Endothelial cell of umbilical vein (primary cell): ENCODE measurements around the gene ZNF652. TPM values are rescaled to one million over a fixed set of nuclear protein-coding genes. Genes with fewer than 3 reads are reported as not detected.

Source experiments
- BruUV-seq: library from RNA; stranded (reverse); fragments of 400-500 nt; replicated peaks from 2 replicates; lab custom pipeline; 2021; lab: Mats Ljungman, UMichigan
- CTCF ChIA-PET: fragments of 300-600, 350-600 bp; sonication (Branson Sonifier 250); formaldehyde crosslinking; loops from one replicate; lab custom pipeline; 2021; ENCODE audit warnings: antibody characterized with exemption, inconsistent platforms; lab: Charles Lee
- POLR2A ChIA-PET: fragments of 300-600, 350-600 bp; sonication (Branson Sonifier 250); formaldehyde crosslinking; loops from one replicate; lab custom pipeline; 2021; ENCODE audit warnings: antibody characterized with exemption, inconsistent platforms; lab: Charles Lee
- DNase-seq: peaks from one replicate; pipeline ENCODE4 v3.0.0-alpha.2; 2011; ENCODE audit warnings: low read depth, low spot score
- FAIRE-seq: peaks from 2 replicates; lab custom pipeline; 2011; peaks lifted over from hg19 to GRCh38; lab: Jason Lieb, UNC
- H2AFZ ChIP-seq: 2 replicates; pipeline ENCODE4 v1.6.0; 2012; ENCODE audit warnings: low read depth, low read length, control low read depth, inconsistent platforms
- H3K27ac ChIP-seq: 2 replicates; pipeline ENCODE4 v1.5.1; 2011; ENCODE audit warnings: low read depth, mild to moderate bottlenecking, control low read depth, low read length, moderate library complexity; ENCODE audit not compliant: insufficient read depth
- H3K27me3 ChIP-seq, 2 experiments: 2 replicates each; pipeline versions ENCODE4 v1.6.0 to v1.6.1; 2011; ENCODE audit warnings: low read length in 2 of 2, mixed read lengths in 1 of 2; ENCODE audit not compliant: control insufficient read depth in 2 of 2, insufficient read depth in 2 of 2
- H3K36me3 ChIP-seq, 2 experiments: 2 replicates in 1 of 2; 3 replicates in 1 of 2; pipeline ENCODE4 v1.5.1; 2011; ENCODE audit warnings: low read length in 2 of 2, mild to moderate bottlenecking in 1 of 2, moderate library complexity in 1 of 2; ENCODE audit not compliant: control insufficient read depth in 2 of 2, insufficient read depth in 2 of 2; ENCODE audit errors: extremely low read depth in 1 of 2
- H3K4me1 ChIP-seq: 3 replicates; pipeline ENCODE4 v1.5.1; 2011; ENCODE audit warnings: mild to moderate bottlenecking, low read length; ENCODE audit not compliant: control insufficient read depth, insufficient read depth; ENCODE audit errors: extremely low read depth
- H3K4me2 ChIP-seq: 2 replicates; pipeline ENCODE4 v1.6.1; 2011; ENCODE audit warnings: low read length, control low read depth, mixed read lengths; ENCODE audit not compliant: insufficient read depth
- H3K4me3 ChIP-seq, 3 experiments: fragments of 200-600 bp in 1 of 3; sonication (generic), shearing (Covaris generic) in 1 of 3; replicated peaks in 1 of 3; 2 replicates each; pipeline ENCODE4 v1.5.1; 2011 to 2016; ENCODE audit warnings: control low read depth in 3 of 3, low read length in 3 of 3, mild to moderate bottlenecking in 2 of 3, inconsistent platforms in 1 of 3, low read depth in 1 of 3, moderate library complexity in 1 of 3; ENCODE audit not compliant: insufficient read depth in 1 of 3
- H3K79me2 ChIP-seq: 2 replicates; pipeline ENCODE4 v1.6.0; 2012; ENCODE audit warnings: low read length, inconsistent platforms; ENCODE audit not compliant: control insufficient read depth, insufficient read depth
- H3K9ac ChIP-seq: replicated peaks from 2 replicates; pipeline ENCODE3; 2011; ENCODE audit warnings: low read length, control low read depth; ENCODE audit not compliant: insufficient read depth; ENCODE audit errors: extremely low read depth
- H3K9me1 ChIP-seq: replicated peaks from 3 replicates; pipeline ENCODE4 v1.6.0; 2011; ENCODE audit warnings: mild to moderate bottlenecking, low read length; ENCODE audit not compliant: control insufficient read depth, insufficient read depth; ENCODE audit errors: extremely low read depth
- H3K9me3 ChIP-seq: replicated peaks from 2 replicates; pipeline ENCODE4 v1.5.1; 2012; ENCODE audit warnings: low read length, inconsistent platforms; ENCODE audit not compliant: control insufficient read depth, insufficient read depth
- H4K20me1 ChIP-seq: replicated peaks from 2 replicates; pipeline ENCODE3; 2011; ENCODE audit warnings: mild to moderate bottlenecking, low read length; ENCODE audit not compliant: control insufficient read depth, insufficient read depth; ENCODE audit errors: extremely low read depth
- CTCF ChIP-seq, 2 donors: IDR thresholded peaks; 1 replicate in 1 of 2; 2 replicates in 1 of 2; pipeline ENCODE4 v1.5.1; 2011; ENCODE audit warnings: low read length in 2 of 2, mild to moderate bottlenecking in 2 of 2, moderate library complexity in 2 of 2, control low read depth in 1 of 2, inconsistent platforms in 1 of 2, low read depth in 1 of 2; ENCODE audit not compliant: insufficient read depth in 1 of 2; ENCODE audit errors: extremely low read depth in 1 of 2
- EZH2 ChIP-seq: IDR thresholded peaks from 2 replicates; pipeline ENCODE4 v1.6.1; 2012; ENCODE audit warnings: borderline replicate concordance, low read depth, mild to moderate bottlenecking, moderate library complexity, low read length, inconsistent platforms; ENCODE audit not compliant: severe bottlenecking
- FOS ChIP-seq: IDR thresholded peaks from 2 replicates; pipeline ENCODE4 v1.6.1; 2011; ENCODE audit warnings: mild to moderate bottlenecking, low read length, moderate library complexity, borderline replicate concordance; ENCODE audit not compliant: insufficient read depth
- GATA2 ChIP-seq: IDR thresholded peaks from 2 replicates; pipeline ENCODE4 v1.7.0; 2011; ENCODE audit warnings: low read depth, mild to moderate bottlenecking, moderate library complexity, mixed read lengths, low read length; ENCODE audit not compliant: insufficient read length, insufficient read depth
- JUN ChIP-seq: IDR thresholded peaks from 2 replicates; pipeline ENCODE4 v1.6.1; 2011; ENCODE audit warnings: borderline replicate concordance, low read depth; ENCODE audit not compliant: insufficient read length, insufficient read depth
- MAX ChIP-seq: IDR thresholded peaks from 2 replicates; pipeline ENCODE4 v1.6.1; 2011; ENCODE audit not compliant: insufficient read depth, insufficient read length
- MYC ChIP-seq: IDR thresholded peaks from one replicate; pipeline ENCODE4 v1.6.1; 2011; ENCODE audit warnings: mild to moderate bottlenecking, low read depth, low read length
- POLR2A ChIP-seq: IDR thresholded peaks from 2 replicates; pipeline ENCODE4 v1.6.1; 2012; ENCODE audit warnings: low read depth, mild to moderate bottlenecking, control low read depth, low read length
- POLR2AphosphoS5 ChIP-seq: IDR thresholded peaks from 2 replicates; pipeline ENCODE4 v1.6.1; 2012; ENCODE audit warnings: low read depth, mild to moderate bottlenecking, control low read depth, low read length, moderate library complexity; ENCODE audit not compliant: insufficient read depth
- dilution Hi-C: fragments of 300-500 bp; cut with MboI; formaldehyde crosslinking; loops from one replicate; pipeline ENCODE4 v1.15.0; 2019; ENCODE audit warnings: low sequenced_read_pairs; ENCODE audit not compliant: extremely low pct_ligation_motif_present
- intact Hi-C: fragments of 100-400 bp; cut with micrococcal nuclease; formaldehyde crosslinking; loops from one replicate; pipeline ENCODE4 v1.10.0; 2022
- polyA plus RNA-seq, 4 experiments: library from polyadenylated mRNA; depleted of rRNA in 3 of 4; stranded (reverse) in 3 of 4; unstranded in 1 of 4; fragments of >200 nt; gene quantifications; 2 replicates each; pipeline versions ENCODE4 v1.2.1 to v1.2.3, GENCODE V29; 2011 to 2012; ENCODE audit warnings: missing spikeins in 1 of 4
- total RNA-seq: library from RNA; stranded (reverse); gene quantifications from 2 replicates; pipeline ENCODE4 v1.2.3, GENCODE V29; 2021

ZNF652 gene
- total and polyA plus RNA-seq, 2 donors (not counting 3 experiments of a cell fraction or from before 2014, with no cell fraction given), result 6.1 to 18.6 TPM

DNA sequence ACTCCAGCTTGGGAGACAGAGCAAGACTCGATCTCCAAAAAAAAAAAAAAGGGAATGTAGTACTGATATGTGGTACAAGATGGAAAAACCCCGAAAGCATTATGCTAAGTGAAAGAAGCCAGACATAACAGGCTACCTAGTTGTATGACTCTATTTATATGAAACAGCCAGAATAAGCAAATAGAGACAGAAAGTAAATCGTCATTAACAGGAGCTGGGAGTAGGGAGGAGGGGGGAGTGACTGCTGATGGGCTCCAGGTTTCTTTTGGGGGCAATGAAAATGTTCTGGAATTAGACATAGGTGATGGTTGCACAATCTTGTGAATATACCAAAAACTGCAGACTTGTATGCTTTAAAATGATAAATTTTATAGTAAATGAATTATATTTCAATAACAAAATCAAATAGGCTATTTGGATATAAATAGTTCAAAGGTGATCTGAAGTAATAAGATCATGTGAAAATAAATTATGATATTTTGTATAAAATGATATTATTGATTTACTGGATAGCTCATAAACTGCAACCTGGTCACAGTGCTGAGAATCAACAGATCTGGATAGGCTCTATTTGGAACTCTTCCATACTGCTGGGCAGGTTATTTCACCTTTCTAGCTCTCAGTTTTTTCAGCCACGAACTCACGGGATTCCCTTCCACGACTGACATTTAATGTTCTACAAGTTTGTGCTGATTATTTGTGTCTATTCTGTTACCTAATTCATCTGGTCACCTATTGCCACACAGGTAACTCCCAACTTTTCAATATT lies 27.1 kb downstream of the ZNF652 start:
- H3K9me1 ChIP-seq, result no peaks in the 10 kb centered on the region
- H3K4me1 ChIP-seq, result peaks cover 3% of the 10 kb centered on the region
- H3K4me2 ChIP-seq, result no peak overlapping the region
- DNase-seq, result no peak
- H4K20me1 ChIP-seq, result no peaks in the 10 kb centered on the region
- intact Hi-C loops, result no loop called here
- no peak for FAIRE-seq
- H3K36me3 ChIP-seq, result no peaks in the 10 kb centered on the region
- ChIA-PET POLR2A (no interaction called here), CTCF (interaction anchor here (0.7 kb wide), 1 partner anchor 34 kb away, joined by 3 read pairs; no protein-coding TSS in a partner anchor)
- no peaks in the 10 kb centered on the region for H3K27me3 ChIP-seq
- no peaks in the 10 kb centered on the region for H3K9me3 ChIP-seq
- no peak overlapping the region for H3K27ac ChIP-seq
- H2AFZ ChIP-seq, result no peak overlapping the region
- H3K4me3 ChIP-seq, result no peak overlapping the region
- no TSS peak for BruUV-seq
- no peak overlapping the region for H3K9ac ChIP-seq
- TF ChIP-seq MYC (no peak), GATA2 (no peak), MAX (no peak), POLR2AphosphoS5 (no peak), CTCF (IDR thresholded peaks at IDR 0.05; ENCODE audit: extremely low read depth in 1 of 2, insufficient read depth in 1 of 2, low read depth in 1 of 2, low read length in 2 of 2) (no peak), JUN (no peak), EZH2 (no peak), FOS (no peak), POLR2A (no peak)
- peaks cover 19% of the 10 kb centered on the region for H3K79me2 ChIP-seq
- dilution Hi-C loops, result no loop called here
